ENCODE results near the gene TFIP11. TPM values are rescaled to one million over a fixed set of nuclear protein-coding genes. Genes with fewer than 3 reads are reported as not detected.

TFIP11 gene
- total and polyA plus RNA-seq, 2 of the 8 experiments (the other 6 are each of a cell fraction or from before 2014, with no cell fraction given): 18.1 to 28.3 TPM

GRCh38 chr22:26445577-26446275 is 66.5 kb downstream of the TFIP11 start:
- peak; percentile 42 for FAIRE-seq
- no peak overlapping the region for H3K4me2 ChIP-seq (ENCODE audit: insufficient read depth in 1 of 2, low read depth in 2 of 2, low read length in 2 of 2)
- H3K14ac ChIP-seq (ENCODE audit: insufficient read length): no peak overlapping the region
- no peak for DNase-seq (ENCODE audit: low read depth in 1 of 2, low spot score in 2 of 2)
- H3K27me3 ChIP-seq (replicated peaks in 1 of 4; ENCODE audit: control insufficient read depth in 3 of 4, extremely low read depth in 1 of 4, insufficient read depth in 3 of 4, low read length in 3 of 4): no peaks in the 10 kb centered on the region
- no peak overlapping the region for H2BK12ac ChIP-seq (ENCODE audit: low read depth, low read length)
- CTCF ChIA-PET (ENCODE audit: partially characterized antibody): interaction anchor here (0.6 to 4.1 kb wide), 15 partner anchors 7 to 85 kb away, joined by 3 to 21 read pairs (median 5); no protein-coding TSS in a partner anchor
- H2AK5ac ChIP-seq (ENCODE audit: low read depth, low read length): no peak overlapping the region
- POLR2A ChIA-PET (ENCODE audit: partially characterized antibody): interaction anchor here (0.8 to 2.5 kb wide), 6 partner anchors 8 to 81 kb away, joined by 3 to 7 read pairs (median 4); partner anchors contain the start of genes HPS4 and SRRD
- TF ChIP-seq SIN3A (conservative IDR thresholded peaks at IDR 0.05 in 1 of 2, IDR thresholded peaks at IDR 0.05 in 1 of 2; ENCODE audit: low read depth in 1 of 2, low read length in 2 of 2): no peak
- TF ChIP-seq POLR2A (IDR thresholded peaks at IDR 0.05; ENCODE audit: control extremely low read depth in 1 of 2, low read depth in 2 of 2, low read length in 2 of 2): no peak
- TF ChIP-seq CEBPB (IDR thresholded peaks at IDR 0.05; ENCODE audit: low read depth, low read length): no peak
- TF ChIP-seq SRF (IDR thresholded peaks at IDR 0.05; ENCODE audit: low read depth, low read length): no peak
- no peak overlapping the region for H3K4me3 ChIP-seq (ENCODE audit: extremely low read depth in 1 of 4, insufficient read depth in 2 of 4, low read depth in 3 of 4, low read length in 4 of 4)
- no peak overlapping the region for H3K27ac ChIP-seq (ENCODE audit: low read depth, low read length)
- H2BK120ac ChIP-seq (replicated peaks; ENCODE audit: low read depth, low read length): no peak overlapping the region
- no peak overlapping the region for H3K4ac ChIP-seq (replicated peaks; ENCODE audit: insufficient read length, low read depth, low read length)
- H2BK15ac ChIP-seq (ENCODE audit: low read length): no peak overlapping the region
- H4K20me1 ChIP-seq (replicated peaks in 1 of 2; ENCODE audit: control insufficient read depth in 1 of 2, insufficient read depth in 2 of 2, low read length in 2 of 2): peaks cover 0 to 3% of the 10 kb centered on the region in 2 experiments
- no peak overlapping the region for H2AFZ ChIP-seq (ENCODE audit: low read length)
- no peak overlapping the region for H3K23ac ChIP-seq (ENCODE audit: insufficient read length)
- peaks cover 2% of the 10 kb centered on the region; the same call in 1 of the 2 replicates for H3K79me1 ChIP-seq (ENCODE audit: low read depth, low read length)
- no peak overlapping the region for H3K18ac ChIP-seq (ENCODE audit: extremely low read depth, low read length)
- no peak overlapping the region for H2BK5ac ChIP-seq (ENCODE audit: low read depth, low read length)
- H3K23me2 ChIP-seq (ENCODE audit: low read depth, low read length): no peaks in the 10 kb centered on the region
- no peak overlapping the region for H3K9ac ChIP-seq (replicated peaks in 1 of 4; ENCODE audit: extremely low read depth in 1 of 4, low read depth in 3 of 4, low read length in 3 of 4)
- H4K91ac ChIP-seq (replicated peaks; ENCODE audit: insufficient read length, low read length): no peak overlapping the region
- no peaks in the 10 kb centered on the region for H3K4me1 ChIP-seq (replicated peaks in 1 of 4; ENCODE audit: control insufficient read depth in 3 of 4, insufficient read depth in 4 of 4, low read length in 3 of 4)
- H4K5ac ChIP-seq (ENCODE audit: insufficient read length, low read depth, low read length): no peak overlapping the region
- WGBS, 2 experiments (ENCODE audit: extremely low coverage in 1 of 2, insufficient coverage in 1 of 2, insufficient read length in 1 of 2, insufficient replicate concordance in 2 of 2, low coverage in 1 of 2, low lambda C conversion rate in 2 of 2, missing lambda C conversion rate in 1 of 2): 85% methylated on average over 15 of the region's 15 CpGs; no CpG with 5 or more reads in 1 of the 2 experiments
- no peak overlapping the region for H4K8ac ChIP-seq (ENCODE audit: extremely low read depth, insufficient read depth, low read length)
- H2BK20ac ChIP-seq (ENCODE audit: low read length): no peak overlapping the region
- no peak overlapping the region for H3K56ac ChIP-seq (replicated peaks; ENCODE audit: insufficient read length, low read depth, low read length)
- peaks cover 0 to 3% (median 0%) of the 10 kb centered on the region in 4 experiments; a peak in 2 of 8 replicates for H3K36me3 ChIP-seq (ENCODE audit: control insufficient read depth in 2 of 4, insufficient read depth in 4 of 4, low read length in 3 of 4)
- no peaks in the 10 kb centered on the region for H3K9me3 ChIP-seq (ENCODE audit: insufficient read depth in 2 of 2, low read depth in 1 of 2, low read length in 1 of 2)
- H3K79me2 ChIP-seq (ENCODE audit: control insufficient read depth in 1 of 2, insufficient read depth in 2 of 2, low read length in 2 of 2): no peaks in the 10 kb centered on the region
